GM11168 (cell line): Measurements from ENCODE around the gene TINAGL1.

Experiments
- in situ Hi-C: fragments of 300-500 bp; cut with MboI; formaldehyde crosslinking; loops from one replicate; pipeline ENCODE4 v1.12.0; 2022; ENCODE audit warnings: low sequenced_read_pairs; ENCODE audit not compliant: unreplicated experiment

Gene TINAGL1

GRCh38 chr1:31624309-31624708, 48.0 kb downstream of the TINAGL1 start:
- in situ Hi-C loops = loop anchor here (5.0 kb wide), 1 partner anchor 62 kb away; no protein-coding TSS in a partner anchor

GRCh38 chr1:31624731-31625514, 48.6 kb downstream of the TINAGL1 start:
- in situ Hi-C loops = loop anchor here (5.0 kb wide), 1 partner anchor 63 kb away; no protein-coding TSS in a partner anchor

GRCh38 chr1:31625561-31626222, 49.4 kb downstream of the TINAGL1 start:
- in situ Hi-C loops = no loop called here

GRCh38 chr1:31626223-31627207, 50.2 kb downstream of the TINAGL1 start:
- in situ Hi-C loops = no loop called here

GRCh38 chr1:31627301-31627929, 51.1 kb downstream of the TINAGL1 start:
- in situ Hi-C loops = no loop called here

- in situ Hi-C loops = no loop called here
Measured at GRCh38 chr1:31627930-31628559, 51.7 kb downstream of the TINAGL1 start.

GRCh38 chr1:31628931-31629556, 52.7 kb downstream of the TINAGL1 start:
- in situ Hi-C loops = no loop called here

- in situ Hi-C loops = no loop called here
Measured at GRCh38 chr1:31632649-31633048, 56.3 kb downstream of the TINAGL1 start.

GRCh38 chr1:31633117-31633516, 56.8 kb downstream of the TINAGL1 start:
- in situ Hi-C loops = no loop called here
